Hepatocyte (in vitro differentiated cells): ENCODE data around the gene ARHGAP26. TPM values are rescaled to one million over a fixed set of nuclear protein-coding genes. Genes with fewer than 3 reads are reported as not detected.

Experiments
- DNase-seq: peaks from one replicate; pipeline ENCODE4 v3.0.0-alpha.2; 2016; ENCODE audit warnings: low spot score
- H2AFZ ChIP-seq: fragments of 200-600 bp; sonication (generic); 2 replicates; pipeline ENCODE4 v1.6.0; 2016; ENCODE audit warnings: antibody characterized with exemption, mild to moderate bottlenecking
- H3K27ac ChIP-seq: fragments of 200-600 bp; sonication (generic); 2 replicates; pipeline ENCODE4 v1.5.1; 2016; ENCODE audit warnings: mild to moderate bottlenecking
- H3K27me3 ChIP-seq: fragments of 200-600 bp; sonication (generic); 2 replicates; pipeline ENCODE4 v1.6.1; 2016
- H3K36me3 ChIP-seq: fragments of 200-600 bp; sonication (generic); replicated peaks from 2 replicates; pipeline ENCODE4 v1.5.1; 2016; ENCODE audit warnings: low read depth; ENCODE audit not compliant: insufficient read depth
- H3K4me1 ChIP-seq: fragments of 200-600 bp; sonication (generic); 2 replicates; pipeline ENCODE4 v1.5.1; 2016; ENCODE audit warnings: mild to moderate bottlenecking, moderate library complexity; ENCODE audit not compliant: insufficient read depth
- H3K4me2 ChIP-seq: fragments of 200-600 bp; sonication (generic); 2 replicates; pipeline ENCODE4 v1.6.0; 2016
- H3K4me3 ChIP-seq: fragments of 200-600 bp; sonication (generic); 2 replicates; pipeline ENCODE4 v1.5.1; 2016; ENCODE audit warnings: mild to moderate bottlenecking
- H3K79me2 ChIP-seq: fragments of 200-600 bp; sonication (generic); 2 replicates; pipeline ENCODE4 v1.6.0; 2017; ENCODE audit warnings: mild to moderate bottlenecking
- H3K9me2 ChIP-seq: fragments of 200-600 bp; sonication (generic); replicated peaks from 2 replicates; pipeline ENCODE4 v1.6.0; 2017; ENCODE audit warnings: mild to moderate bottlenecking; ENCODE audit not compliant: insufficient read depth
- H3K9me3 ChIP-seq: fragments of 200-600 bp; sonication (generic); 2 replicates; pipeline ENCODE4 v1.5.1; 2016; ENCODE audit warnings: low read depth, mild to moderate bottlenecking
- H4K20me1 ChIP-seq: fragments of 200-600 bp; sonication (generic); 2 replicates; pipeline ENCODE4 v1.6.0; 2016; ENCODE audit warnings: mild to moderate bottlenecking; ENCODE audit not compliant: insufficient read depth, poor library complexity, severe bottlenecking
- CTCF ChIP-seq: fragments of 200-600 bp; sonication (generic); IDR thresholded peaks from 2 replicates; pipeline ENCODE4 v1.5.1; 2016; ENCODE audit warnings: antibody characterized with exemption, mild to moderate bottlenecking; ENCODE audit not compliant: poor library complexity
- EZH2 ChIP-seq: fragments of 200-600 bp; sonication (generic); IDR thresholded peaks from 2 replicates; pipeline ENCODE4 v1.6.1; 2016; ENCODE audit warnings: antibody characterized with exemption, mild to moderate bottlenecking, borderline replicate concordance
- EZH2phosphoT487 ChIP-seq: fragments of 200-600 bp; sonication (generic); IDR thresholded peaks from one replicate; pipeline ENCODE4 v1.6.1; 2018; ENCODE audit warnings: antibody characterized with exemption, mild to moderate bottlenecking, low read depth, moderate library complexity; ENCODE audit not compliant: unreplicated experiment, severe bottlenecking
- WGBS: methylation state at CpG from one replicate; pipeline ENCODE4 v1.1.6; 2016; ENCODE audit warnings: low lambda C conversion rate; ENCODE audit errors: missing lambda C conversion rate; 5-methylcytosine and 5-hydroxymethylcytosine counted together
- polyA plus RNA-seq: library from polyadenylated mRNA; unstranded; fragments of >200 nt; fragmentation: Nextera tagmentation; extraction: Ambion mirVana; gene quantifications from 2 replicates; pipeline ENCODE4 v1.2.1, GENCODE V29; 2016
- total RNA-seq: library from RNA; depleted of rRNA; stranded (reverse); fragments of >200 nt; gene quantifications from 2 replicates; pipeline ENCODE4 v1.2.3, GENCODE V29; 2014

ARHGAP26 gene
- total and polyA plus RNA-seq, 2 experiments from 2014 or later = 16.5 to 19.8 TPM

- no peak overlapping the region for H2AFZ ChIP-seq
- H3K9me2 ChIP-seq = no peaks in the 10 kb centered on the region
- TF ChIP-seq EZH2 (no peak), EZH2phosphoT487 (no peak), CTCF (no peak)
- no peak overlapping the region for H3K4me3 ChIP-seq
- no peaks in the 10 kb centered on the region for H3K9me3 ChIP-seq
- DNase-seq = no peak
- H3K27ac ChIP-seq = peak overlapping the region; percentile 52
- no peaks in the 10 kb centered on the region for H3K36me3 ChIP-seq
- WGBS = 97% methylated on average over 7 of the region's 7 CpGs
- H4K20me1 ChIP-seq = no peaks in the 10 kb centered on the region
- no peaks in the 10 kb centered on the region for H3K79me2 ChIP-seq
- no peak overlapping the region for H3K4me2 ChIP-seq
- no peaks in the 10 kb centered on the region for H3K27me3 ChIP-seq
- peaks cover 9% of the 10 kb centered on the region for H3K4me1 ChIP-seq
Observed at GRCh38 chr5:143065996-143066522, 295.9 kb downstream of the ARHGAP26 start.

- no peaks in the 10 kb centered on the region for H3K9me3 ChIP-seq
- H3K4me3 ChIP-seq = no peak overlapping the region
- no peaks in the 10 kb centered on the region for H3K9me2 ChIP-seq
- H3K4me1 ChIP-seq = peaks cover 4% of the 10 kb centered on the region
- H3K79me2 ChIP-seq = no peaks in the 10 kb centered on the region
- H3K36me3 ChIP-seq = no peaks in the 10 kb centered on the region
- TF ChIP-seq CTCF (no peak), EZH2 (no peak), EZH2phosphoT487 (no peak)
- 86% methylated on average over 8 of the region's 8 CpGs for WGBS
- no peak for DNase-seq
- H3K27ac ChIP-seq = no peak overlapping the region
- no peaks in the 10 kb centered on the region for H4K20me1 ChIP-seq
- H2AFZ ChIP-seq = no peak overlapping the region
- H3K27me3 ChIP-seq = no peaks in the 10 kb centered on the region
- H3K4me2 ChIP-seq = no peak overlapping the region
Observed at GRCh38 chr5:143066556-143067281, 296.5 kb downstream of the ARHGAP26 start.

DNA sequence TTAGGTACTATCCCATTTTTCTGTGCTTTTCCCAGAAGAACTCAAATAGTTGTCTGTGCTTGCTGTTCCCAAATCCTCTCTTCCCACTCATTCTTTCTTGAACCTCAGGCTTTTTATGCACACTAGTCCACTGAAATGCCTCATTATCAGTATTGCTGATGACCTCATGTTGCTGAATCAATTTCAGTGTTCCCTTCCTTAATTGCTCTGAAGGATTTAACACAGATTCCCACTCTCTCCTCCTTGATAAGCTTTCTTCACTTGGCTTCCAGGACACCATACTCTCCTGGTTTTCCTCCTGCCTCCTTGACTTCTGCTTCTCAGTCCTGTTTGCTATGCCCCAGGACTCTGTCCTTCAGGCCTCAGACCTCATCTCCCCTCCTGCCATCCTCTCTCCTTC, 298.5 kb downstream of the ARHGAP26 start:
- no peak for DNase-seq
- H3K27me3 ChIP-seq = no peaks in the 10 kb centered on the region
- H3K4me1 ChIP-seq = peaks cover under 1% of the 10 kb centered on the region
- H3K79me2 ChIP-seq = no peaks in the 10 kb centered on the region
- no peak overlapping the region for H3K27ac ChIP-seq
- H3K4me2 ChIP-seq = no peak overlapping the region
- H3K9me2 ChIP-seq = no peaks in the 10 kb centered on the region
- no peaks in the 10 kb centered on the region for H3K36me3 ChIP-seq
- TF ChIP-seq EZH2phosphoT487 (no peak), EZH2 (no peak), CTCF (no peak)
- no peak overlapping the region for H3K4me3 ChIP-seq
- H3K9me3 ChIP-seq = no peaks in the 10 kb centered on the region
- H2AFZ ChIP-seq = no peak overlapping the region
- H4K20me1 ChIP-seq = no peaks in the 10 kb centered on the region
